GM18868 (cell line): ENCODE measurements around the gene RNF145.
"Not testable (repeated sequence)": the region's sequence is repeated elsewhere in the genome, so short reads cannot be mapped to it uniquely, and the experiment has no call there.

Experiments used
- ATAC-seq: cut with Tn5 transposase; IDR thresholded peaks from one replicate; pipeline ENCODE4 v1.9.1; 2021; ENCODE audit warnings: mild to moderate bottlenecking, moderate library complexity; ENCODE audit not compliant: unreplicated experiment

RNF145 gene

DNA sequence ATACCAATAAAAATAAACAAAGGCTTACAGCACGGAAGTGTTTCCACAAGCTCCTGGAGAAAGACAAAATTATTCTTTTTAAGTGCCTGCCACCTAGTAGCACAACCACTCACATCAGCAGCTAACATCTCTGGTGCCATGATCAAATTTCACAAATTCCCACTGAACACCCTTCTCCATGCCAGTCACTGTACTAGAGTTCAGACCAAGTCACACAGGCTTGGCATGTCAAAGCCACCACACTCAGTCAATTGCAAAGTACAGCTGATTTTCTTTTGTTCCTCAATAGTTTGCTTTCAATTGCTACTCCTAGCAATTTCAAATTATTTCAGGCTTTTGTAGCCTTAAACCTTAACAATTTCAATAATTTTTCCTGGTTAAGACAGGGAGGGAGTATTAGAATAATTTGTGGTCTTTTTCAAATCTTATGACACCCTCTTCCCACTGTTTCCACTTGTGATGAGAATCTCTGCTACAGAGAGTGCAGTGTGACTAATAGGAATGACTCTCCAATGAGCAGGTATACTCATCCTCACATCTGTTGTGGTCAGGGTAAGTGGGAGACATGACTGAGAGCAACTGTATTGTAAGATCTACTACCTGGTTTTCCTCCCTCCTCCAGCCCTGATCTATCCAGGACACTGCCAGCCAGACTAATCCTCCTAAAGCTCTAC lies 46.2 kb downstream of the RNF145 start:
- peak; percentile 64 for ATAC-seq

- no peak for ATAC-seq
These were observed 47.8 kb downstream of the RNF145 start for GRCh38 chr5:159161361-159162214.

DNA sequence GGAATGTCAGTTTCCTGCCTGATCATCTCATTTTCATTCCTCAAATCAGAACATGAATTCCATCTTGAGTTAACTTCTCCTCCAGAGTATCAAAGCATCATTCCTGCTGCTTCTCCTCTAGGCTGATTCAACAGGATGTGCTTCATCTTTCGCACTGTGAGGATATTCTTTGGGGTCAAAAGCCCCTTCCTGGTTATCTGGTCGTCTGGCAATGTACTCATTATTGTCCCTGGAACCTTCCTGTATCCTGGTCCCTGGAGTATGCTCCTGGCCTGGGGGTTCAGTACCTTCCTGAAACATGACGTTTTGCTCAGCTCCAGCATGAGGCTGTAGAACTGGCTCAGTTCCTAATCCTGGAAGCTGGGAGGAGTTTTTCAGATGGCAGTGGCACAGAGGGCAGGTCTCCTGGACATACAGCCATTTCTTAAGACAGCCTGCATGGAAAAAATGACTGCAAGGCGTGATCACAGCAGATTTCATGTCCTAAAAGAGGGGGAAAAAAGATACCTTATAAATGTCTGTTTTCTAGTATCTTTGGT lies 50.7 kb downstream of the RNF145 start:
- not testable (repeated sequence) for ATAC-seq

DNA sequence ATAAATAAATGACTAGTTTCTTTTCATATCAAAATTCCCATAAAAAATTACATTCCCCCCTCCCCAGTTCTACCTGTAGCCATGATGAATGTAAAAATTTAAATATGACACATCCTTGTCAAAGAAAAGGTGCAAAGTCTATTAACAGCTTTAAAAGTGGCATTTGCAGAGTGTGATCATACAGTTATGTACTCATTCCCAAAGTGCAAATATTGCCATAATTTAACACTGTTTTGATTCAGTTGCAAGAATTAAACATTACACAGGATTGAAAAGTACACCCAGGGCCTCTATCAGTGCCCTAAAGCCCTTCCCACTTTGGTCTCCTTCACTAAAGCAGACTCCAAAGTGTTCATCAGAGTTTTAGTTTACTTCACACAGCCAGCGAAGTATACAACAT lies 51.8 kb downstream of the RNF145 start:
- no peak for ATAC-seq

DNA sequence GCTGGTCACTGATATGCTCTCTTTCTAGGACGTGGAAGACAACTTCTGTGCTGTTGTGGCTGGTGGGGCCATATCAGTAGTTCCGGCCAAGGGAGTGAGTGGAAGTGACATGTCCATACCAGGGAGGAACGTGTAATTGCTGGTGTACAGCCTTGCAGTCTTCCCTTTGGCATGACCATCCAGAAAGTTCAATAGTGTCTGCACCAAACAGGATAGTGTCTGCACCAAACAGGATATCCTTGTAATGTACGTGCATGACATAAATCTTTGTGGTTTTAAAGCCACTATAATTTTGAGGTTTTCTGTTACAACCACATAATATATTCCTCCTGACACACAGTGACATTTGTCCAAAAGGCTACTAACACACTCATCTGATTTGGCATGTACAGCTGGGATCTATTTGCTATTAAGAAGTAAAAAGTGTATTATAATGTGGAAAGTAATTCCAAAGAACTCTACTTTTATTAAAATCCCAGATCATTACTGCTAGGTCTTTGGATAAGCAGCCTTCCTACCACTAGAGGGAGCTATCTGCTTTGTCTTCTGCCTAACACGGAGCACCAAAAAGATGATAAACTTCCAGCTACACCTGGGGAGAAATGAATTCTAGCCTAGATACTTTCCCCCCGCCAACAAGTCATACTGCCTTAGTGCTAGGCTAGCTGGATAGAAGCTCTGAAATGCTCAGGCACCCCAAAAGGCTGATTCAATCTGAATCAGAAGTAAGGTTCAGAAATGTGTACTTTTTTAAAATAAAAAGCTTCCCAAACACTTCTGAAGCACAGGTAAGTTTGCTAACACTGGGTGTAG lies 52.7 kb downstream of the RNF145 start:
- ATAC-seq = peak; percentile 74

DNA sequence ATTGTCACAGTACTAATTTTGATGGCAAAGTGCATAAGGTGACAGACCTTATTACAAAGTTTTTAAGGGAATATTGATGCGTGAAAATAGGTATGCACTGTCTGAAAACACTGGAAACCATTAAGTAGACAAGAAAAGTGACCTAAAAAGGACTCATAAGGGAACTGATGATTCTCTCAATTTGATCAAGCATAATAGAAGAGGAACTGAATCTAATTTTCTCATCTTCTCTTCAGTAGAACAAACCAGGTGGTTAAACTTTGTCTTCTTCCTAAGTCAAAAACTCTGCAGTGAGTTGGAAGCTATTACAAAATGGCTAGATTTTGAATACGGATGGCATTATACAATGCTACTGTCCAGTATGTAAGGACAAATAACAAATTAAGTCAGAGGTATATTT lies 53.4 kb downstream of the RNF145 start:
- peak; percentile 63 for ATAC-seq

DNA sequence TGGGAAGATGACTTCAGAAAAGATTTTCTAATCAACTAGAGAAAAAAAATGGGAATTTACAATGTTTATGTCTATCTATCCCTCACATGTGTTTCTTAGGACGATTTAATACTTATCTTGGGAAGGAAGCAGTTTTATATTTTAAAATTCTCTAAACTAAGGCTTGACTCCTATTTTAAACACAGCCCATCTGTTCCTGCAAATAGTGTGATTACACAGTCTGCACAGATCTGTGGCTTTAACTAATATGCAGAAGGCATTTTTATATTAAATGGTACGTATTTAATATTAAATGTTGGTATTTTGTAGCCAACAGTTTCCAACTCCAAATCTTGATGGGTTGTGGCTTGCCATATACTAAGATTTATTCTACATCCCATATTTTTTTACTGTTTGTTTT lies 56.5 kb downstream of the RNF145 start:
- no peak for ATAC-seq

DNA sequence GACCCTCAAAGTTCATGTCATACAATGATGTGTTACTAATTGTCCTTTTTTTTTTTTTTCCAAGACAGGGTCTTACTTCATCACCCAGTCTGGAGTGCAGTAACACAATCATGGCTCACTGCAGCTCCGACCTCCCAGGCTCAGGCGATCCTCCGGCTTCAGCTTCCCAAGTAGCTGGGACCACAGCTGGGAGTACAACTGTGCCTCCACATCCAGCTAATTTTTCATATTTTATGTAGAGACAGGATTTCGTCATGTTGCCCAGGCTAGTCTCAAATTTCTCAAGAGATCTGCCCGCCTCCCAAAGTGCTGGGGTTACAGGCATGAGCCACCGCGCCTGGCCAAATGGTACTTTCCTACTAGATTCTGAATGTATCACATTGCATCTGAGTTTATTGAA lies 60.3 kb downstream of the RNF145 start:
- no peak for ATAC-seq

DNA sequence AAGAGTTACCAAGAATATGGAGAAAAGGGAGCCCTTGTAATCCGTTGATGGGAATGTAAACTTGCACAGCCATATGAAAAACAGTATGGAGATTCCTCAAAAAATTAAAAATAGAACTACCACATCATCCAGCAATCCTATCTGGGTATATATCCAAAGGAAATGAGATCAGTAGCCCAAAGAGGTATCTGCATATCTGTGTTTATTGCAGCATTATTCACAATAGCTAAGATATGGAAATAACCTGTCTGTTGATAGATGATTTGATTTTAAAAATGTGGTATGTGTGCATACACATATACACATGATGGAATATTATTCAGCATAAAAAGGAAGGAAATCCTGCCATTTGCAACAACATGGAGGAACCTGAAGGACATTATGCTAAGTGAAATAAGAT lies 61.4 kb downstream of the RNF145 start:
- no peak for ATAC-seq

DNA sequence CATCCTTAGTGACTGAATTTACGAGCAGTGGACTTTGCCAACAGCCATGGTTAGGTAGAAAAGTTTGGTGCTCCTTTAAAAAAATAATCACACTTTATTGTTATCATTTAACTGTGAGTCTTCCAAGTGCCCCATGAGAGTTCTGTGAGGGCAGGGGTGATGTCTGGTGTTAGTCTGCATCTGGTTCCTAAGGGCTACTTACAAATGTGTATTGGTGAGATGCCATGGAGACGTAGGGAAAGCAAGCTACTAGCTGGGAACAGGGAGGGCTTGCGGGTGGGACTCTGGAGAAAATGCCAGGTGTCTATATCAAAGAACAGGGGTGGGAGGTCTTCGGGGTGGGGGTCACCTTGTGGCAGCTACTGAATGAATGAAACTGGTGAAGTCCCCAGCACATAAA lies 62.5 kb downstream of the RNF145 start:
- ATAC-seq = no peak

- not testable (repeated sequence) for ATAC-seq
These were observed 64.2 kb downstream of the RNF145 start for GRCh38 chr5:159145160-159145559.

- no peak for ATAC-seq
These were observed 69.6 kb downstream of the RNF145 start for GRCh38 chr5:159139802-159140201.

GRCh38 chr5:159135896-159136531 lies 73.3 kb downstream of the RNF145 start:
- ATAC-seq = no peak

GRCh38 chr5:159133041-159133741 lies 76.2 kb downstream of the RNF145 start:
- peak; percentile 78 for ATAC-seq

- no peak for ATAC-seq
These were observed 76.8 kb downstream of the RNF145 start for GRCh38 chr5:159132429-159133040.

DNA sequence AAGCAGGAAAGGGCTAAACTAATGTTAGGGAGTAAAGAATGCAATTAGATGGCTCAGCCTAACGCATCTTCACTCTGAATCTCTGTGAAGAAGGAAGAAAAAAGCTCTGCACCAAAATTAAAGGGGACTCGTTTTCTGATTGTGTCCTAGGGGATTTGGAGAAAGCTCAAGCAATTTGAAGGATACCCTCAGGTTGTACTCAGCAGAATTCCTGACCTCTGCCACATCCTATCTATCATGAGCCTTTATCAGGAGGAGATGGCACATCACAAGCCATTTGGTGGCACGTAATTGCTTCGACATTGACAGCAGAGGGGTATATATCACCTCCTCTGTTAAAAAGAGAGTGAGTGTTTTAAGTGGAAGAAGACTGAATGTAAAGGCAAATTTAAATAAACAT lies 77.4 kb downstream of the RNF145 start:
- ATAC-seq = no peak

DNA sequence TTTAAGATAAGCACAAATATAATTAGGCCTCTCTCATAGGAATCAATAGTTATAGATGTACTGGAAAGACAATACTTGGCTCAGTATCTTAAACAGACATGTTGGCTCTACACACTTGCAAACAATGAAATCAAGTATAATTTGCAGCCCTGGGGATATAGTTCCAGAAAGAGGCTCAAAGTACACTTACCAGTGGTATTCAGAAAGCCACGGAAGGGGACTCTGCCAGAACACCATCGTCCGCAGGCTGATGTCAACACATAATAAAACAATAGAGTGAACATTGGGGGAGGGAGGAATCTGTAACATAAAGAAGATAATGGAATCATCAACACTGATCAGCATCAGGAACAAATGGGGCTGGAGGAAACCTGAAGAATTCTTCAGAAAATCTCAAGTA lies 78.5 kb downstream of the RNF145 start:
- no peak for ATAC-seq

DNA sequence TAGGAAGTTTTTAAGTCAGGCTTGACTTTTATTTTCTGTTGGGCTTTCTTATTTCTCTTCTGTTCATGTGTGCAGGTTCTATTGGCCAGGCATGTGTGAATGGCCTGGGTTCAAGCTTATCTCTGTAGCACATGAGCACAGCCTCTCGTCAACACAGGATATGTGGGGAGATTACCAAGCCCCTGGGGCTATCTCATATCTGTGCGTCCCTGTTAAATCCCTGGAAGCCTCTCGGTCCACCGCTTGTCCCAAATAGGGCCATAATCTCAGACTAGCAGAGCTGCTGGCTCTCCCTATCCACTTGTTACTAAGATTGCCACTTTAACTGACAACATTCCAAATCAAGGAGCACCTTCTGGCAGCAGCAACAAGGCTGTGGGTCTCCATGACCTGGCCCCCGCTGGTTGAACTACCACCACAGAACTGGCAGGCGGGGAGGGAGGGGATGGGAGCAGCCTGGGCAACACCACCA lies 81.2 kb downstream of the RNF145 start:
- ATAC-seq = no peak

- no peak for ATAC-seq
These were observed 85.7 kb downstream of the RNF145 start for GRCh38 chr5:159123700-159124099.

- ATAC-seq = no peak
These were observed 86.2 kb downstream of the RNF145 start for GRCh38 chr5:159123189-159123588.
